NCI-H2081 (cell line): ENCODE data around the gene RPS6KA1.
A peak's percentile ranks its signal among the peaks of the same experiment; 100 is the strongest.
"Not testable (repeated sequence)": the region's sequence is repeated elsewhere in the genome, so short reads cannot be mapped to it uniquely, and the experiment has no call there.

Source experiments
- DNase-seq, 2 experiments: peaks; one replicate each; lab custom pipeline; 2025; lab: John Stamatoyannopoulos, UW

Gene RPS6KA1

DNA sequence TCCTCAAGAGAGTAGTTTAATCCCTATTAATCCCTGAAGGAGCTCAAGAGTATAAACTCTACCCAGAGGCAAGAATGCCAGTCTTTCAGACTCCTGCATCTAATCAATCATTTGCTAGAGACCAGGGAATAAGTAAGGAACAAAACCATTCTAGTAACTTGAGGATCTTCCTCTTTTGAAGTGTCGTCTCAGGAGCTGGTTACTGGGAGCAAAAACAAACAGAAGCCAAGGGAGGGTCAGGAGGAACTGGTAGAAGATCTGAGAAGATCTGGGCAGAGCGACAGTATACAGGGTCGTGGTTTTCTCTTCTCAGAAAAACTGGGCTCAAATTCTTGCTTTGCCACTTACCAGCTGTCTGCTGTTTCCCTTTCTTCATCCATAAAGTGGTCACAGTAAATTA, 69.3 kb downstream of the RPS6KA1 start:
- DNase-seq = no peak

DNA sequence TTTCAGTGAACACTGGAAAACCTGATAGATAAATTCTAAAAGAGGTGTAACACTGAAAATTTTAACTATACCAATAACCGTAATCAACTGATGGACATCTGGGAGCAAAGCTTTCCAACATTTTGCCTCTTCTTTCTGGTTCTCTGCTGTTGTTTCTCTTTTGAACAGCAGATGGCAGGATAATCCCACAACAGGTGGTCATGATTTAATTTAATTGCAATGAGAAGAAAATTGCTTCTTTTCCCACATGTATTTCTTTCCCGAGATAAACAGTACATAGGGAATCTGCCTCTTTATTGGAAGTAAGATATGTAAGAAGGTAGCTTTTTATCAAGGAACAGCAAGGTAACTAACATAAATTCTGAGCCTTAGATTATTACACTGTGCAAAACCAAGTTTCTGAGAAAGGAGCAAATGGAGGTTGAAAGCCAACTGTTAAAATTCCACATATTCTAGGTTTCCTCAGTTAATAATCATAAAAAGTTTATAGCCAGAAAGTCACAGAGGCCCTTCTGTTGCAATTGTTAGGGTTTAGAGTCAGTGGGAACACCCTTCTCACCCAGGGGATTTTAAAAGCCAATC, 72.9 kb downstream of the RPS6KA1 start:
- peak; percentile 50 to 66 for DNase-seq

DNA sequence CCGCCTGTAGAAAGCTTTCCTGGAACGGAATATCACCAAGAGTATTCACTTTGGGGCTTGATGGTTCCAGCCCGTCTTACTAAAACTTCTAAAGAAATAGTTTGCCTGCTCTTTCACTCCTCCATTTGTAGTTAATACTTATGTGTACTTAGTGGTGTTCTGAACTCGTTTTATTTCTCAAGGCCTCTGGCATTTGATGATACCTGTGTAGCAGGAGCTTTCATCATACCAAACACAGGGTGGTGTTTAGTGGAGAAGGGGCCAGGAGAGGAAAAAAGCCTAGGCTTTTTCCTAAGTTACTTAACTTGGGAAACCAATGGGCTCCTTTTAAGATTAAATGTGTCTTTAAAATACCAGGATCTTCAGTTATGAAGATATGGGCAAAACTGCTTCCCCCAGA, 74.3 kb downstream of the RPS6KA1 start:
- no peak for DNase-seq

DNA sequence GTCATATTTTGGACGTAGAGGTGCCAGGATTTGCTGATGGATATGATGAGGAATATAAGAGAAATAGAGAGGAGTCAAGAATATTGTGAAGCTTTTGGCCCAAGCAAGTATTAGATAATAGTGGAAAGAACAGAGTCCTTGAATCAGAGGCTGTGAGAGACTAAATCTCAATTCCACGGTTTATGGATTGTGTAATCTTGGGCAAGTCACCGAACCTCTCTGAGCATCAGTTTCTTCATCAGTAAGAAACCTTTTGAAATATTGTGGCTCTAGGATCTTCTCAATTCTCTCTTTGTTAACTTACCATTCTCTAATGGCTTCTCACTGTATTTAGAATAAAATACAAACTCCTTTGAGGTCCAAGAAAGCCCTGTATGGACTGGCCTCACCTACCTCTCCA, 77.6 kb downstream of the RPS6KA1 start:
- no peak for DNase-seq

DNA sequence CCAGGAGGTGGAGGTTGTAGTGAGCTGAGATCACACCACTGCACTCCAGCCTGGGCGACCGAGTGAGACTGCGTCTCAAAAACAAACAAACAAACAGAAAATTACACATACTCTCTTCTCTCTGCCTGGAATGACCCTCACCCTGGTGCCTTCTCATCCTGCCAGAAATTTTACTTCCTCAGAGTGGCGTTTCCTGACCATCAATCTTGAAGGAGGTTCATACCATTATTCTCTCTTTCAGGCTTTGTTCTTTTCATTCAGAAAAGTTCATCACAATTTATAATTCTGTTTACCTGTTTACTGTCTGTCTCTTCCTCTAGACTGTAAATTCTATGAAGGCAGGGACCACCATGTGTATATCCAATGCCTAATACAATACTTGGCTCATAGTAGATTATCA, 79.3 kb downstream of the RPS6KA1 start:
- DNase-seq = no peak

DNA sequence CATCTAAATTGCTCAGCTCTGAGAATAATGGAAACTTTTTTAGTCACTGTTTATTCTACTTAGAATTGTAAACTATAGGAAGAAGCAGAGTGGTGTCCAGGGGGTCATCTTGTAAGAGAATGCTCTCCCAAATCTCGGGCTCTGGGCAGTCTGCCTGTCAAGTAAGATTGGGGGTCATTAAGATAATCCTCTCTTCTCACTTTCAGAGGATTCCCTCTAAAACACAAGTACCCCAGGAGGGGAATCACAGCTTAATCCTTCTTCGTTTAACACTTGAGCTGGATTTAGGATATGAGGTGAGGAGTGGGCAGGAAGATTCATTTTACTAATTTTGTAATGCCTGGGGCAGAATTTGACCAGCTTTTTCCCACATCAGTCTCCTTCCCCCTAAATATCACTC, 81.2 kb downstream of the RPS6KA1 start:
- DNase-seq = no peak

DNA sequence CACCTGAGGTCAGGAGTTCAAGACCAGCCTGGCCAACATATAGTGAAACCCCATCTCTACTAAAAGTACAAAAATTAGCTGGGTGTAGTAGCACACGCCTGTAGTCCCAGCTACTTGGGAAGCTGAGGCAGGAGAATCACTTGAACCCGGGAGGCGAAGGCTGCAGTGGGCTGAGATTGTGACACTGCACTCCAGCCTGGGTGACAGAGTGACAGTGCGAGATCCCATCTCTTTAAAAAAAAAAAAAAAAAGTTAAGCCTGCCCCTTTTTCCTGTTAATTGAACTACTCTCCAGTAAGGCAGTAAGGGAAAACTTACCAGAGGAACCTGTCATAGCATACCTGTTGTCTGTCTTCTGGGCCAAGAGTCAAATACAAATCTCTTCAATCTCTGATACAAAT, 83.1 kb downstream of the RPS6KA1 start:
- not testable (repeated sequence) for DNase-seq

DNA sequence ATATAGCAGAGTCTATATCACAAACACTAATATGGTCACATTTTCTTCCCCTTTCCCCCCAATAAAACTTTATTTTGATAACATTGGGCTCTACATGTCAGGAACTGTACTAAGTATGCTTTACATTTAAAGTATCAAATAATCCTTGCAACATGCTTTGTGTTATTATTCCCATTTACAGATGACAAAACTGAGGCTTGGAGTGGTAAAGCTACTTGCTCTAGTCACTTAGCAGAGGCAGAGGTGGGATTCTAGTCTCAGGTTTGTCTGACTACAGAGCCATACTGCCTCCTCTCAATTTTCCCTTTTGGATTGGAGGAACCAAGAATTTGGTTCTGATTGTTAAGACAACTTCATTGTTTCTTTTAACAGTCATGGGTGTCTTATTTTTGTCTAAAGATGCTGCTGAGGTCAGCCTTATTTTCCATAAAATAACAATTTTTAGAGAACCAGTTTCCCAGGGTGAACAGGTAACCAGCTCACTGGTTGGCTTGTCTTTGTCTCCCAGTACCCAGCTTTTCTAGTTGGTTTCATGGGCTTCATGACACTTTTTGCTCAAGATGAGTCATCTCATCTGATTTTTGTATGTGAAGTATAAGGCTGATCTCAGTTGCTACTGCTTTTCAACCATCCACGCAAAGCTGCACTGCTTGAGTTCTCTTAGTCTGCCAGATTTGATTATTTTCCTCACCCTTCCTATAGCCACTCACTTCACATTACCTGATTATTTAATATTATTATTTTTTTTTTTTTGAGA, 85.3 kb downstream of the RPS6KA1 start:
- DNase-seq = no peak

DNA sequence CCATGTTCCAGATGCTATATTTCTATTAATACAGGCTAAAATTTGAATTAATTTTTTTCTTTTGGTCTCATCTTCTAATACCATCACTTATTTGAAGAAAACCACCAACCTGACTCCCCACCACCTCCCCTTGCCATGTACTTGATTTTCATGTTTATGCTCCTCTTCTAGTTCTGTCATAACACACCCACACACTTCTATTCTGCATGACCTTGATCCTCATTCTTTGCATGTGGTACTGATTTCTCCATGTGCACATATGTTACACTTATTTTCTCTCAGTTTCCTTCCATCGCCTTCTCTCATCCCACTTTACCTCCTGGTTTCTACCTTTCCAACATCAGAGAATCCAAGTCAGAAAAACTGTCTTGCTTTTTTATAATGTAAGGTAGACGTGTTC, 87.3 kb downstream of the RPS6KA1 start:
- DNase-seq = no peak

DNA sequence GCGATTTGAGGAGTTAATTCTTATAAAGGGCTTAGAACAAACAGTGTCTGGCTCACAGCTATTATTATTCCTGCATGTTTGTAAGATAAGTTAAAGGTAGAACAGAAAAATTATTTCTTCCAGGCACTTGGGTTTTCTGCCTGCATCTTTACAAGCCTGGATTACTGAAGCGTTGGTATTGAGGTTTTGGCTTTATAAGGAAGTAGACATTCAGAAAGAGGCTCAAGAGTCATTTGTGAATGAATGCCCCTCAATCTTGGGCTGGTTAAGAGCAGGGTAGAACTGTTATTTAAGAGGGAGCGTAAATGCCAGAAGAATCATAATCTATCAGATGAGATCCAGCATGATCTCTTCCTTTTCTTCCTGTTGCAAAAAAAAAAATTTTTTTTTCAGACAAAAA, 89.0 kb downstream of the RPS6KA1 start:
- no peak for DNase-seq
